Right lobe of liver (tissue), 4 donors: ENCODE data around the gene SNRNP35.
"Not testable (repeated sequence)": the region's sequence is repeated elsewhere in the genome, so short reads cannot be mapped to it uniquely, and the experiment has no call there.

Source experiments
- POLR2A ChIP-seq: fragments of 450-650 bp; IDR thresholded peaks from one replicate; pipeline ENCODE4 v1.6.1; 2017; ENCODE audit warnings: antibody characterized with exemption, mild to moderate bottlenecking
- TF ChIP-seq, protein P1 (sequence below), 4 donors: fragments of 200-600 bp in 3 of 4; fragments of 450-650 bp in 1 of 4; IDR thresholded peaks; one replicate each; pipeline versions ENCODE4 v1.5.1 to v1.8.0; 2016 to 2022; ENCODE audit warnings: antibody characterized with exemption in 4 of 4, mild to moderate bottlenecking in 2 of 4
- donor health status: DM: no; HTN: no; CAD: no.
- donor health status: DM: no; HTN: no; CAD: no.
- donor health status: DM: no; HTN: yes; CAD: no.

- TF ChIP-seq, protein P1, sequence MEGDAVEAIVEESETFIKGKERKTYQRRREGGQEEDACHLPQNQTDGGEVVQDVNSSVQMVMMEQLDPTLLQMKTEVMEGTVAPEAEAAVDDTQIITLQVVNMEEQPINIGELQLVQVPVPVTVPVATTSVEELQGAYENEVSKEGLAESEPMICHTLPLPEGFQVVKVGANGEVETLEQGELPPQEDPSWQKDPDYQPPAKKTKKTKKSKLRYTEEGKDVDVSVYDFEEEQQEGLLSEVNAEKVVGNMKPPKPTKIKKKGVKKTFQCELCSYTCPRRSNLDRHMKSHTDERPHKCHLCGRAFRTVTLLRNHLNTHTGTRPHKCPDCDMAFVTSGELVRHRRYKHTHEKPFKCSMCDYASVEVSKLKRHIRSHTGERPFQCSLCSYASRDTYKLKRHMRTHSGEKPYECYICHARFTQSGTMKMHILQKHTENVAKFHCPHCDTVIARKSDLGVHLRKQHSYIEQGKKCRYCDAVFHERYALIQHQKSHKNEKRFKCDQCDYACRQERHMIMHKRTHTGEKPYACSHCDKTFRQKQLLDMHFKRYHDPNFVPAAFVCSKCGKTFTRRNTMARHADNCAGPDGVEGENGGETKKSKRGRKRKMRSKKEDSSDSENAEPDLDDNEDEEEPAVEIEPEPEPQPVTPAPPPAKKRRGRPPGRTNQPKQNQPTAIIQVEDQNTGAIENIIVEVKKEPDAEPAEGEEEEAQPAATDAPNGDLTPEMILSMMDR (IDR thresholded peaks at IDR 0.05): not testable (repeated sequence)
- TF ChIP-seq POLR2A: not testable (repeated sequence)
Measured at GRCh38 chr12:123492339-123493039, 34.5 kb downstream of the SNRNP35 start.
